Neural progenitor cell (in vitro differentiated cells): Measurements from ENCODE around the gene RAB3IL1. TPM values are rescaled to one million over a fixed set of nuclear protein-coding genes. Genes with fewer than 3 reads are reported as not detected.

ENCODE experiments used
- DNase-seq: peaks from one replicate; pipeline ENCODE4 v3.0.0-alpha.2; 2016; ENCODE audit warnings: low spot score
- H2AFZ ChIP-seq: fragments of 200-600 bp; sonication (generic); replicated peaks from 2 replicates; pipeline ENCODE4 v1.6.1; 2016; ENCODE audit warnings: antibody characterized with exemption
- H3F3A ChIP-seq: fragments of 200-600 bp; sonication (generic); 2 replicates; pipeline ENCODE4 v1.6.1; 2016; ENCODE audit warnings: antibody characterized with exemption, low read depth
- H3K27ac ChIP-seq: fragments of 200-600 bp; sonication (generic); 2 replicates; pipeline ENCODE4 v1.5.1; 2016; ENCODE audit warnings: mild to moderate bottlenecking
- H3K27me3 ChIP-seq: fragments of 200-600 bp; sonication (generic); 2 replicates; pipeline ENCODE4 v1.6.1; 2016; ENCODE audit warnings: mild to moderate bottlenecking, moderate library complexity
- H3K36me3 ChIP-seq: fragments of 200-600 bp; sonication (generic); 2 replicates; pipeline ENCODE4 v1.5.1; 2016
- H3K4me1 ChIP-seq: fragments of 200-600 bp; sonication (generic); 2 replicates; pipeline ENCODE4 v1.6.1; 2016; ENCODE audit warnings: mixed run types
- H3K4me2 ChIP-seq: fragments of 200-600 bp; sonication (generic); 2 replicates; pipeline ENCODE4 v1.6.1; 2016
- H3K4me3 ChIP-seq: fragments of 200-600 bp; sonication (generic); 2 replicates; pipeline ENCODE4 v1.5.1; 2016
- H3K79me2 ChIP-seq: fragments of 200-600 bp; sonication (generic); 2 replicates; pipeline ENCODE4 v1.6.1; 2016; ENCODE audit warnings: low read depth
- H3K9ac ChIP-seq: fragments of 200-600 bp; sonication (generic); 2 replicates; pipeline ENCODE4 v1.6.1; 2016
- H3K9me3 ChIP-seq: fragments of 200-600 bp; sonication (generic); 2 replicates; pipeline ENCODE4 v1.5.1; 2016; ENCODE audit warnings: low read depth
- H4K20me1 ChIP-seq: fragments of 200-600 bp; sonication (generic); 2 replicates; pipeline ENCODE4 v1.6.1; 2016; ENCODE audit warnings: low read depth
- H3K27ac Mint-ChIP-seq: 3 replicates; pipeline ENCODE4 v1.8.0; 2021; ENCODE audit warnings: mixed read lengths
- H3K27me3 Mint-ChIP-seq: 2 replicates; pipeline ENCODE4 v1.8.0; 2022; ENCODE audit warnings: low read depth, mild to moderate bottlenecking, inconsistent platforms, moderate library complexity, mixed read lengths; ENCODE audit not compliant: insufficient read depth
- H3K36me3 Mint-ChIP-seq: 3 replicates; pipeline ENCODE4 v1.8.0; 2021; ENCODE audit warnings: mixed read lengths
- H3K4me1 Mint-ChIP-seq: 3 replicates; pipeline ENCODE4 v1.8.0; 2021; ENCODE audit warnings: mixed read lengths
- H3K4me3 Mint-ChIP-seq: 3 replicates; pipeline ENCODE4 v1.8.0; 2021; ENCODE audit warnings: mild to moderate bottlenecking, moderate library complexity, mixed read lengths
- H3K9me3 Mint-ChIP-seq: 3 replicates; pipeline ENCODE4 v1.8.0; 2020; ENCODE audit warnings: mixed read lengths
- EZH2 ChIP-seq: fragments of 200-600 bp; sonication (generic); IDR thresholded peaks from 2 replicates; pipeline ENCODE4 v1.6.1; 2017; ENCODE audit warnings: antibody characterized with exemption, mild to moderate bottlenecking, moderate library complexity
- EZH2phosphoT487 ChIP-seq: fragments of 200-600 bp; sonication (generic); IDR thresholded peaks from 2 replicates; pipeline ENCODE4 v1.6.1; 2017; ENCODE audit warnings: antibody characterized with exemption
- total RNA-seq: library from RNA; depleted of rRNA; stranded (reverse); fragments of >200 nt; gene quantifications from 2 replicates; pipeline ENCODE4 v1.2.3, GENCODE V29; 2015; ENCODE audit warnings: low replicate concordance
- TF ChIP-seq, protein P1 (sequence below): fragments of 200-600 bp; sonication (generic); IDR thresholded peaks from 2 replicates; pipeline ENCODE4 v1.5.1; 2017; ENCODE audit warnings: antibody characterized with exemption, mild to moderate bottlenecking

Gene RAB3IL1
- total RNA-seq, 1 donor from 2014 or later, result 1.4 TPM

DNA sequence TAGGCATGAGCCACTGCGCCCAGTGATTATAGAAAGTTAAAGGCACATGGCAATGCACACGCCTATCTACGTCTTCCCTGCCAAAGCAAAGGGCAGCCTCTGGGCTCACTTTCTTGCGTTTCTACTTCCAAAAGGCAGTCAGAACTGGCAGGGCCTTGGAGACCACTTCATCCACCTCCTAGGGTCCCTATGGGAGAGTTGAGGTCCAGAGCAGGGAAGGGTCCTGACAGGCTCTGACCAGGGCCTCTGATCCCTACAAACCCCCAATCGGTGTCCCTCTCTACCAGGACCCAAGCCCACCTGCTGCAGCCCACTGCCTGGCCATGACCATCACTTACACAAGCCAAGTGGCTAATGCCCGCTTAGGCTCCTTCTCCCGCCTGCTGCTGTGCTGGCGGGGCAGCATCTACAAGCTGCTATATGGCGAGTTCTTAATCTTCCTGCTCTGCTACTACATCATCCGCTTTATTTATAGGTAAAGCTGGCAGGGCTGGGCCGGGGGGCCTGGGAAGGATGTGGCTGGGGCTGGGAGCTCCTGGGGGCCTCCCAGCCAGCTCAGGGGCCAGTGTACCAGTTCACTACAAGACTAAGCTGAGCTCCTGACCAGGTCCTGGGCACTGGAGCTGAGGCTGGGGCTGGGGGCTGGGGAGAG lies 34.2 kb upstream of the RAB3IL1 start:
- Histone ChIP-seq H3K9me3 (no peaks in the 10 kb centered on the region), H4K20me1 (no peaks in the 10 kb centered on the region), H3K4me3 (no peak overlapping the region), H3K4me2 (no peak overlapping the region), H3K9ac (no peak overlapping the region), H3K27ac (no peak overlapping the region), H3K79me2 (no peaks in the 10 kb centered on the region), H3K4me1 (peaks cover 6% of the 10 kb centered on the region), H3K36me3 (no peaks in the 10 kb centered on the region), H3F3A (peaks cover 15% of the 10 kb centered on the region), H3K27me3 (peaks cover 33% of the 10 kb centered on the region), H2AFZ (no peak overlapping the region)
- no peak overlapping the region for H3K4me3 Mint-ChIP-seq
- DNase-seq, result no peak
- no peaks in the 10 kb centered on the region for H3K9me3 Mint-ChIP-seq
- H3K36me3 Mint-ChIP-seq, result no peaks in the 10 kb centered on the region
- peaks cover 11% of the 10 kb centered on the region for H3K27me3 Mint-ChIP-seq
- peaks cover 16% of the 10 kb centered on the region for H3K4me1 Mint-ChIP-seq
- no peak overlapping the region for H3K27ac Mint-ChIP-seq
- TF ChIP-seq EZH2 (no peak), EZH2phosphoT487 (no peak)
- TF ChIP-seq, protein P1, sequence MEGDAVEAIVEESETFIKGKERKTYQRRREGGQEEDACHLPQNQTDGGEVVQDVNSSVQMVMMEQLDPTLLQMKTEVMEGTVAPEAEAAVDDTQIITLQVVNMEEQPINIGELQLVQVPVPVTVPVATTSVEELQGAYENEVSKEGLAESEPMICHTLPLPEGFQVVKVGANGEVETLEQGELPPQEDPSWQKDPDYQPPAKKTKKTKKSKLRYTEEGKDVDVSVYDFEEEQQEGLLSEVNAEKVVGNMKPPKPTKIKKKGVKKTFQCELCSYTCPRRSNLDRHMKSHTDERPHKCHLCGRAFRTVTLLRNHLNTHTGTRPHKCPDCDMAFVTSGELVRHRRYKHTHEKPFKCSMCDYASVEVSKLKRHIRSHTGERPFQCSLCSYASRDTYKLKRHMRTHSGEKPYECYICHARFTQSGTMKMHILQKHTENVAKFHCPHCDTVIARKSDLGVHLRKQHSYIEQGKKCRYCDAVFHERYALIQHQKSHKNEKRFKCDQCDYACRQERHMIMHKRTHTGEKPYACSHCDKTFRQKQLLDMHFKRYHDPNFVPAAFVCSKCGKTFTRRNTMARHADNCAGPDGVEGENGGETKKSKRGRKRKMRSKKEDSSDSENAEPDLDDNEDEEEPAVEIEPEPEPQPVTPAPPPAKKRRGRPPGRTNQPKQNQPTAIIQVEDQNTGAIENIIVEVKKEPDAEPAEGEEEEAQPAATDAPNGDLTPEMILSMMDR, result no peak

DNA sequence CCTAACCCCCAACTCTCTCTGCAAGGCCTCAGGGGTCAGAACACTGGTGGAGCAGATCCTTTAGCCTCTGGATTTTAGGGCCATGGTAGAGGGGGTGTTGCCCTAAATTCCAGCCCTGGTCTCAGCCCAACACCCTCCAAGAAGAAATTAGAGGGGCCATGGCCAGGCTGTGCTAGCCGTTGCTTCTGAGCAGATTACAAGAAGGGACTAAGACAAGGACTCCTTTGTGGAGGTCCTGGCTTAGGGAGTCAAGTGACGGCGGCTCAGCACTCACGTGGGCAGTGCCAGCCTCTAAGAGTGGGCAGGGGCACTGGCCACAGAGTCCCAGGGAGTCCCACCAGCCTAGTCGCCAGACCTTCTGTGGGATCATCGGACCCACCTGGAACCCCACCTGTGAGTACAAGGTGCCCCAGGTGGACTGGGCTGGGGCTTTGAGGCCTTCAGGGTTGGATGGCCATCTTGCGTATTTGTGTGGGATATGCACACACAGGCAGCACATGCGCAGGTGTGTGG lies 32.7 kb upstream of the RAB3IL1 start, which contains the start of gene BEST1:
Gene BEST1, plus strand, starts transcription at position 317 of the 513 bp plus-strand sequence. CDS start 1,456 bp downstream, outside the sequence.
- peak within 1 kb of the TSS; percentile 38 for H3K27ac Mint-ChIP-seq
- peaks cover 6% of the 10 kb centered on the region for H3F3A ChIP-seq
- H3K79me2 ChIP-seq, result no peaks in the 10 kb centered on the region
- H3K4me3 Mint-ChIP-seq, result no peak within 1 kb of the TSS
- H3K9me3 Mint-ChIP-seq, result no peaks in the 10 kb centered on the region
- peaks cover 11% of the 10 kb centered on the region for H3K27me3 Mint-ChIP-seq
- H3K4me1 Mint-ChIP-seq, result peaks cover 16% of the 10 kb centered on the region
- no peaks in the 10 kb centered on the region for H3K4me1 ChIP-seq
- peaks cover 18% of the 10 kb centered on the region for H3K27me3 ChIP-seq
- no peaks in the 10 kb centered on the region for H3K9me3 ChIP-seq
- TF ChIP-seq EZH2phosphoT487, result no peak
- TF ChIP-seq EZH2, result no peak
- TF ChIP-seq, protein P1, result no peak
- no peak within 1 kb of the TSS for H3K27ac ChIP-seq
- H3K36me3 Mint-ChIP-seq, result no peaks in the 10 kb centered on the region
- H3K4me2 ChIP-seq, result no peak within 1 kb of the TSS
- H3K9ac ChIP-seq, result no peak within 1 kb of the TSS
- no peak for DNase-seq
- H4K20me1 ChIP-seq, result no peaks in the 10 kb centered on the region
- no peak within 1 kb of the TSS for H2AFZ ChIP-seq
- H3K36me3 ChIP-seq, result no peaks in the 10 kb centered on the region
- H3K4me3 ChIP-seq, result no peak within 1 kb of the TSS

DNA sequence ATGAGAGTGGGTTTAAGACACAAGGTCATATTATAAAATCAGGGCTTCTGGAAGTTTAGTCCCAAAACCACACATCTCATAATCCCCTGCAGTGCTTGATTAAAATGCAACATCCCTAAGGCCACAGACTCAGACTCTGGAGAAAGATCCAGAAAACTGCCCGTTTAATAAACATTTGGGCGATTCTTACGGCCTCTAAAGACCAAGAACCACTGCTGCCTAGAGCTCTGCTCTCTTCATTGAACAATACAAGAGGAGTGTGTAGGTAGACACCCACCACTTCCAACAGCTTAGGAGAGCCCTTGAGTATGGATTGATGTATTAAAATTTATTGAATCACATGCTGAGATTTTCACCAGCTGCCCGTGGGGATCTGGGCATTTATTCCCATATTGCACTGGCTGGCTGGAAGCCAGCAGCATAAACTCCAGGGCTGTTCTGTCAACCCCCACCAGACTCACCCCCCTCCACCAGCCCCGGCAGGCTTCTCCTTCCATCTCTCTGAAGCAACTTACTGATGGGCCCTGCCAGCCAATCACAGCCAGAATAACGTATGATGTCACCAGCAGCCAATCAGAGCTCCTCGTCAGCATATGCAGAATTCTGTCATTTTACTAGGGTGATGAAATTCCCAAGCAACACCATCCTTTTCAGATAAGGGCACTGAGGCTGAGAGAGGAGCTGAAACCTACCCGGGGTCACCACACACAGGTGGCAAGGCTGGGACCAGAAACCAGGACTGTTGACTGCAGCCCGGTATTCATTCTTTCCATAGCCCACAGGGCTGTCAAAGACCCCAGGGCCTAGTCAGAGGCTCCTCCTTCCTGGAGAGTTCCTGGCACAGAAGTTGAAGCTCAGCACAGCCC lies 32.0 kb upstream of the RAB3IL1 start:
- peaks cover 7% of the 10 kb centered on the region for H3K27me3 Mint-ChIP-seq
- H3K4me3 ChIP-seq, result no peak overlapping the region
- no peaks in the 10 kb centered on the region for H3F3A ChIP-seq
- H3K27me3 ChIP-seq, result peaks cover 11% of the 10 kb centered on the region
- peaks cover 16% of the 10 kb centered on the region for H3K4me1 Mint-ChIP-seq
- H3K27ac Mint-ChIP-seq, result peak overlapping the region; percentile 66
- H2AFZ ChIP-seq, result no peak overlapping the region
- no peaks in the 10 kb centered on the region for H4K20me1 ChIP-seq
- H3K36me3 ChIP-seq, result no peaks in the 10 kb centered on the region
- H3K4me3 Mint-ChIP-seq, result no peak overlapping the region
- H3K9ac ChIP-seq, result no peak overlapping the region
- TF ChIP-seq EZH2 (no peak), EZH2phosphoT487 (no peak)
- TF ChIP-seq, protein P1, result no peak
- H3K79me2 ChIP-seq, result no peaks in the 10 kb centered on the region
- no peak overlapping the region for H3K27ac ChIP-seq
- H3K9me3 ChIP-seq, result no peaks in the 10 kb centered on the region
- H3K4me2 ChIP-seq, result no peak overlapping the region
- no peaks in the 10 kb centered on the region for H3K36me3 Mint-ChIP-seq
- H3K9me3 Mint-ChIP-seq, result no peaks in the 10 kb centered on the region
- DNase-seq, result peak; percentile 37
- no peaks in the 10 kb centered on the region for H3K4me1 ChIP-seq
